SIG-M5 (cell line): ENCODE results near the gene ZNF502.
"Not testable (repeated sequence)": the region's sequence is repeated elsewhere in the genome, so short reads cannot be mapped to it uniquely, and the experiment has no call there.

Source experiments
- DNase-seq: peaks from one replicate; lab custom pipeline; 2025; lab: John Stamatoyannopoulos, UW

Gene ZNF502

GRCh38 chr3:44712455-44713075 is at the start of gene ZNF502:
Gene ZNF502 (plus strand): TSS chr3:44712660. CDS start chr3:44720262, 7,602 bp downstream.
- DNase-seq, result no peak

- no peak for DNase-seq
These were observed 47.3 kb upstream of the ZNF502 start for GRCh38 chr3:44665173-44665572.

GRCh38 chr3:44666346-44666745 is 46.1 kb upstream of the ZNF502 start:
- DNase-seq, result no peak

GRCh38 chr3:44669760-44670159 is 42.7 kb upstream of the ZNF502 start:
- no peak for DNase-seq

- DNase-seq, result not testable (repeated sequence)
These were observed 39.0 kb upstream of the ZNF502 start for GRCh38 chr3:44673466-44673865.

GRCh38 chr3:44674211-44674610 is 38.2 kb upstream of the ZNF502 start:
- no peak for DNase-seq

- no peak for DNase-seq
These were observed 33.9 kb upstream of the ZNF502 start for GRCh38 chr3:44678480-44679116.

- no peak for DNase-seq
These were observed 31.5 kb upstream of the ZNF502 start for GRCh38 chr3:44680921-44681455.

- DNase-seq, result no peak
These were observed 30.1 kb upstream of the ZNF502 start for GRCh38 chr3:44682182-44682896.

GRCh38 chr3:44685128-44685800 is 27.2 kb upstream of the ZNF502 start:
- no peak for DNase-seq

GRCh38 chr3:44687898-44688297 is 24.6 kb upstream of the ZNF502 start:
- no peak for DNase-seq

GRCh38 chr3:44721231-44722102 is 9.0 kb downstream of the ZNF502 start:
- DNase-seq, result no peak

- DNase-seq, result no peak
These were observed 9.6 kb downstream of the ZNF502 start for GRCh38 chr3:44722103-44722401.

GRCh38 chr3:44729384-44729910 is 17.0 kb downstream of the ZNF502 start, which contains the start of gene ZNF501:
Gene ZNF501 (plus strand): TSS chr3:44729635. CDS start chr3:44734422, 4,787 bp downstream.
- DNase-seq, result no peak

- DNase-seq, result no peak
These were observed 22.2 kb downstream of the ZNF502 start for GRCh38 chr3:44734646-44735168.

GRCh38 chr3:44761101-44761423 is 48.6 kb downstream of the ZNF502 start:
- DNase-seq, result no peak

GRCh38 chr3:44761424-44762169 is 49.1 kb downstream of the ZNF502 start, which contains the start of the genes KIAA1143 and KIF15:
Gene KIAA1143 (minus strand): TSS chr3:44761619. CDS start chr3:44761602, 17 bp downstream.
Gene KIF15 (plus strand): TSS chr3:44761794. CDS start chr3:44761866, 72 bp downstream.
- DNase-seq, result peak; percentile 68

- no peak for DNase-seq
These were observed 49.8 kb downstream of the ZNF502 start for GRCh38 chr3:44762170-44762677.

GRCh38 chr3:44762690-44763089 is 50.2 kb downstream of the ZNF502 start:
- no peak for DNase-seq

- no peak for DNase-seq
These were observed 51.8 kb downstream of the ZNF502 start for GRCh38 chr3:44764248-44764647.
